K562 (cell line): ENCODE measurements around the gene SYNJ2. TPM values are rescaled to one million over a fixed set of nuclear protein-coding genes. Genes with fewer than 3 reads are reported as not detected.

Experiments used
- ATAC-seq: fragments of 200-7000 bp; cut with Tn5 transposase; 3 replicates; pipeline ENCODE4 v1.9.1; 2020; ENCODE audit warnings: moderate library complexity
- BruUV-seq: library from RNA; stranded (reverse); fragments of 400-500 nt; replicated peaks from 2 replicates; lab custom pipeline; 2021; lab: Mats Ljungman, UMichigan
- CTCF ChIA-PET: fragments of 300-600 bp; formaldehyde crosslinking; extraction: SDS; loops from one replicate; lab custom pipeline; 2021; ENCODE audit warnings: low intra/inter-chr PET ratio; lab: Yijun Ruan, JAX
- POLR2A ChIA-PET: fragments of 300-600, 350-650 bp; sonication (Branson Sonifier 250); formaldehyde crosslinking; extraction: SDS; loops from one replicate; lab custom pipeline; 2021; ENCODE audit warnings: antibody characterized with exemption, inconsistent platforms; lab: Yijun Ruan, JAX
- DNase-seq, 4 experiments: peaks; one replicate each; pipeline versions ENCODE4 v3.0.0 to v3.0.0-alpha.2; 2011 to 2018; ENCODE audit warnings: low spot score in 3 of 4, mixed read lengths in 3 of 4; ENCODE audit errors: extremely low read depth in 1 of 4
- FAIRE-seq: peaks from 2 replicates; lab custom pipeline; 2011; peaks lifted over from hg19 to GRCh38; lab: Jason Lieb, UNC
- H2AFZ ChIP-seq: 2 replicates; pipeline ENCODE4 v1.6.0; 2011; ENCODE audit warnings: low read depth, low read length, control low read depth, inconsistent platforms
- H3K27ac ChIP-seq: fragments of 200-600 bp; 3 replicates; pipeline ENCODE4 v1.8.0; 2011; ENCODE audit warnings: low read depth, mild to moderate bottlenecking, control low read depth, inconsistent platforms, low read length, moderate library complexity, mixed read lengths; ENCODE audit errors: extremely low read depth
- H3K27me3 ChIP-seq, 2 experiments: fragments of 300-600 bp in 1 of 2; 2 replicates in 1 of 2; 3 replicates in 1 of 2; pipeline versions ENCODE4 v1.6.0 to v1.8.0; 2011; ENCODE audit warnings: inconsistent platforms in 2 of 2, low read length in 2 of 2, mild to moderate bottlenecking in 1 of 2, mixed read lengths in 1 of 2, moderate library complexity in 1 of 2; ENCODE audit not compliant: control insufficient read depth in 2 of 2, insufficient read depth in 2 of 2
- H3K36me3 ChIP-seq: fragments of 300-600 bp; 3 replicates; pipeline ENCODE4 v1.8.0; 2011; ENCODE audit warnings: mild to moderate bottlenecking, low read length, inconsistent platforms; ENCODE audit not compliant: control insufficient read depth, insufficient read depth
- H3K4me1 ChIP-seq, 2 experiments: fragments of 200-600 bp in 1 of 2; replicated peaks in 1 of 2; 2 replicates in 1 of 2; 3 replicates in 1 of 2; pipeline versions ENCODE4 v1.5.1 to v1.8.0; 2011; ENCODE audit warnings: inconsistent platforms in 2 of 2, low read length in 2 of 2, mild to moderate bottlenecking in 1 of 2, mixed read lengths in 1 of 2, moderate library complexity in 1 of 2; ENCODE audit not compliant: control insufficient read depth in 2 of 2, insufficient read depth in 2 of 2
- H3K4me2 ChIP-seq: 2 replicates; pipeline ENCODE4 v1.6.1; 2011; ENCODE audit warnings: low read length, control low read depth, inconsistent platforms, mixed read lengths; ENCODE audit not compliant: insufficient read depth
- H3K4me3 ChIP-seq: fragments of 200-600 bp; sonication (generic), shearing (Covaris generic); 2 replicates; pipeline ENCODE4 v1.5.1; 2016; ENCODE audit warnings: control low read depth, inconsistent platforms
- H3K79me2 ChIP-seq: fragments of 200-600 bp; 3 replicates; pipeline ENCODE4 v1.8.0; 2011; ENCODE audit warnings: low read length, inconsistent platforms; ENCODE audit not compliant: control insufficient read depth, insufficient read depth
- H3K9ac ChIP-seq, 2 experiments: 2 replicates each; pipeline versions ENCODE4 v1.6.0 to v1.6.1; 2011; ENCODE audit warnings: low read depth in 2 of 2, low read length in 2 of 2, control low read depth in 1 of 2, inconsistent platforms in 1 of 2, mild to moderate bottlenecking in 1 of 2, mixed read lengths in 1 of 2; ENCODE audit not compliant: insufficient read depth in 1 of 2
- H3K9me1 ChIP-seq: one replicate; pipeline ENCODE4 v1.6.0; 2011; ENCODE audit warnings: inconsistent platforms, mild to moderate bottlenecking, low read length, moderate library complexity; ENCODE audit not compliant: control insufficient read depth, insufficient read depth
- H3K9me3 ChIP-seq: replicated peaks from 2 replicates; pipeline ENCODE4 v1.5.1; 2011; ENCODE audit warnings: low read depth, low read length, inconsistent platforms; ENCODE audit not compliant: control insufficient read depth, insufficient read depth
- H4K20me1 ChIP-seq: replicated peaks from 2 replicates; pipeline ENCODE4 v1.6.1; 2011; ENCODE audit warnings: low read length, inconsistent platforms, mixed read lengths; ENCODE audit not compliant: control insufficient read depth, insufficient read depth
- DEAF1 ChIP-seq: fragments of 450-650 bp; formaldehyde crosslinking; IDR thresholded peaks from 2 replicates; pipeline ENCODE4 v1.4.0; 2020; ENCODE audit warnings: mild to moderate bottlenecking, moderate library complexity
- EGR1 ChIP-seq: fragments of 450-650 bp; conservative IDR thresholded peaks from 2 replicates; pipeline ENCODE4 v1.6.1; 2017; ENCODE audit warnings: mild to moderate bottlenecking
- ESRRA ChIP-seq: fragments of 450-650 bp; IDR thresholded peaks from 2 replicates; pipeline ENCODE4 v1.6.1; 2014; ENCODE audit warnings: low read depth, mild to moderate bottlenecking, moderate library complexity, borderline replicate concordance
- MCM5 ChIP-seq: fragments of 450-650 bp; IDR thresholded peaks from 2 replicates; pipeline ENCODE4 v1.6.1; 2016; ENCODE audit warnings: low read depth
- RBM17 ChIP-seq: fragments of 200-400 bp; formaldehyde crosslinking; IDR thresholded peaks from 2 replicates; pipeline ENCODE4 v1.6.1; 2017; ENCODE audit warnings: low read depth, mild to moderate bottlenecking, low read length, borderline replicate concordance
- SFPQ ChIP-seq: fragments of 200-400 bp; formaldehyde crosslinking; IDR thresholded peaks from 2 replicates; pipeline ENCODE4 v1.6.1; 2017; ENCODE audit warnings: mild to moderate bottlenecking, low read depth, low read length, moderate library complexity
- SMAD3 ChIP-seq: fragments of 450-650 bp; formaldehyde crosslinking; conservative IDR thresholded peaks from 2 replicates; pipeline ENCODE4 v1.4.0; 2020; ENCODE audit warnings: mild to moderate bottlenecking
- SP1 ChIP-seq: sonication (generic); formaldehyde crosslinking; IDR thresholded peaks from 2 replicates; pipeline ENCODE4 v1.8.1; 2022; ENCODE audit warnings: mild to moderate bottlenecking, missing genetic modification reagents
- U2AF2 ChIP-seq: fragments of 200-400 bp; formaldehyde crosslinking; optimal IDR thresholded peaks from 2 replicates; pipeline ENCODE3; 2017; ENCODE audit warnings: low read depth, mild to moderate bottlenecking, low read length
- ZNF121 ChIP-seq: sonication (generic); formaldehyde crosslinking; conservative IDR thresholded peaks from 2 replicates; pipeline ENCODE4 v1.8.0; 2022; ENCODE audit warnings: missing genetic modification reagents
- ZNF253 ChIP-seq: fragments of 250-450 bp; sonication (Bioruptor Pico); conservative IDR thresholded peaks from 2 replicates; pipeline ENCODE4 v1.6.1; 2021; ENCODE audit warnings: mild to moderate bottlenecking
- ZNF324 ChIP-seq: fragments of 250-450 bp; sonication (Bioruptor Pico); IDR thresholded peaks from 2 replicates; pipeline ENCODE4 v1.4.0; 2020; ENCODE audit warnings: mild to moderate bottlenecking
- ZNF740 ChIP-seq, 3 experiments: fragments of 200-800 bp in 1 of 3; sonication (Bioruptor generic) in 1 of 3; sonication (generic) in 1 of 3; formaldehyde crosslinking in 1 of 3; IDR thresholded peaks; 2 replicates each; pipeline versions ENCODE4 v1.6.1 to v1.8.0; 2016 to 2022; ENCODE audit warnings: mild to moderate bottlenecking in 2 of 3, missing compliant biosample characterization in 2 of 3, missing genetic modification characterization in 2 of 3, missing genetic modification reagents in 1 of 3
- WGBS: fragments of 100-300 bp; shearing (Covaris generic); methylation state at CpG from one replicate; pipeline ENCODE4 v1.1.6; 2016; ENCODE audit warnings: low coverage, mixed read lengths; ENCODE audit not compliant: insufficient coverage; ENCODE audit errors: missing lambda C conversion rate; 5-methylcytosine and 5-hydroxymethylcytosine counted together
- in situ Hi-C: fragments of 300-500 bp; cut with MboI; formaldehyde crosslinking; loops from 4 replicates; pipeline ENCODE4 v1.15.0; 2018; ENCODE audit warnings: inconsistent platforms, mixed read lengths
- intact Hi-C: fragments of 100-400 bp; cut with micrococcal nuclease; formaldehyde crosslinking; loops from 2 replicates; pipeline ENCODE4 v1.14.2; 2022
- polyA plus RNA-seq, 8 experiments: library from polyadenylated mRNA; depleted of rRNA in 4 of 8; stranded (reverse) in 5 of 8; unstranded in 3 of 8; fragments of >200 nt; fragmentation: Nextera tagmentation in 2 of 8; fragmentation: Illumina TruSeq in 1 of 8; extraction: Ambion mirVana in 2 of 8; extraction: Trizol in 1 of 8; gene quantifications; 2 replicates each; pipeline versions ENCODE4 v1.2.1 to v1.2.3, GENCODE V29; 2011 to 2014; ENCODE audit warnings: inconsistent platforms in 1 of 8, missing spikeins in 1 of 8
- total RNA-seq, 7 experiments: library from RNA; depleted of rRNA in 6 of 7; stranded (reverse); fragments of >200 nt in 6 of 7; fragmentation: Illumina TruSeq in 2 of 7; extraction: Trizol in 2 of 7; gene quantifications; 2 replicates each; pipeline versions ENCODE4 v1.2.1 to v1.2.3, GENCODE V29; 2011 to 2021; ENCODE audit warnings: low replicate concordance in 1 of 7
- TF ChIP-seq, protein P1 (sequence below): IDR thresholded peaks from 3 replicates; pipeline ENCODE4 v1.6.1; 2011; ENCODE audit warnings: borderline replicate concordance, mild to moderate bottlenecking, moderate library complexity; ENCODE audit not compliant: insufficient read length; ENCODE audit errors: extremely low read depth

The SYNJ2 gene
- total and polyA plus RNA-seq, 9 of the 15 experiments (the other 6 are each of a cell fraction or from before 2014, with no cell fraction given) = 3.0 to 27.7 (median 17.8) TPM

- Histone ChIP-seq H2AFZ (no peak overlapping the region), H4K20me1 (no peaks in the 10 kb centered on the region; the same call in 1 of the 2 replicates), H3K4me1 (peaks cover 6 to 13% of the 10 kb centered on the region in 2 experiments; a peak in 4 of 5 replicates), H3K27ac (no peak overlapping the region), H3K4me2 (no peak overlapping the region), H3K36me3 (no peaks in the 10 kb centered on the region), H3K79me2 (no peaks in the 10 kb centered on the region), H3K4me3 (no peak overlapping the region), H3K9ac (no peak overlapping the region), H3K9me3 (peaks cover 9% of the 10 kb centered on the region; the same call in 1 of the 2 replicates), H3K9me1 (no peaks in the 10 kb centered on the region), H3K27me3 (peaks cover 9 to 24% of the 10 kb centered on the region in 2 experiments; a peak in 3 of 5 replicates)
- CTCF ChIA-PET = no interaction called here
- no peak for DNase-seq
- no peak for FAIRE-seq
- intact Hi-C loops = no loop called here
- 40% methylated on average over 12 of the region's 12 CpGs for WGBS
- ATAC-seq = no peak
- in situ Hi-C loops = no loop called here
- BruUV-seq = no TSS peak
- POLR2A ChIA-PET = interaction anchor here (0.6 to 1.2 kb wide), 2 partner anchors 9 to 13 kb away, joined by 4 to 5 read pairs; no protein-coding TSS in a partner anchor
- TF ChIP-seq ZNF253 (CRISPR knock-in tag) (no peak), ZNF324 (no peak), SFPQ (no peak), EGR1 (no peak), ZNF121 (no peak), DEAF1 (no peak), U2AF2 (no peak), ZNF740 (CRISPR knock-in tag; IDR thresholded peaks at IDR 0.05) (no peak), ZNF740 (tag; IDR thresholded peaks at IDR 0.05) (no peak), SMAD3 (CRISPR knock-in tag) (no peak), ESRRA (no peak), SP1 (CRISPR knock-in tag) (no peak), RBM17 (no peak), MCM5 (no peak)
- TF ChIP-seq, protein P1, sequence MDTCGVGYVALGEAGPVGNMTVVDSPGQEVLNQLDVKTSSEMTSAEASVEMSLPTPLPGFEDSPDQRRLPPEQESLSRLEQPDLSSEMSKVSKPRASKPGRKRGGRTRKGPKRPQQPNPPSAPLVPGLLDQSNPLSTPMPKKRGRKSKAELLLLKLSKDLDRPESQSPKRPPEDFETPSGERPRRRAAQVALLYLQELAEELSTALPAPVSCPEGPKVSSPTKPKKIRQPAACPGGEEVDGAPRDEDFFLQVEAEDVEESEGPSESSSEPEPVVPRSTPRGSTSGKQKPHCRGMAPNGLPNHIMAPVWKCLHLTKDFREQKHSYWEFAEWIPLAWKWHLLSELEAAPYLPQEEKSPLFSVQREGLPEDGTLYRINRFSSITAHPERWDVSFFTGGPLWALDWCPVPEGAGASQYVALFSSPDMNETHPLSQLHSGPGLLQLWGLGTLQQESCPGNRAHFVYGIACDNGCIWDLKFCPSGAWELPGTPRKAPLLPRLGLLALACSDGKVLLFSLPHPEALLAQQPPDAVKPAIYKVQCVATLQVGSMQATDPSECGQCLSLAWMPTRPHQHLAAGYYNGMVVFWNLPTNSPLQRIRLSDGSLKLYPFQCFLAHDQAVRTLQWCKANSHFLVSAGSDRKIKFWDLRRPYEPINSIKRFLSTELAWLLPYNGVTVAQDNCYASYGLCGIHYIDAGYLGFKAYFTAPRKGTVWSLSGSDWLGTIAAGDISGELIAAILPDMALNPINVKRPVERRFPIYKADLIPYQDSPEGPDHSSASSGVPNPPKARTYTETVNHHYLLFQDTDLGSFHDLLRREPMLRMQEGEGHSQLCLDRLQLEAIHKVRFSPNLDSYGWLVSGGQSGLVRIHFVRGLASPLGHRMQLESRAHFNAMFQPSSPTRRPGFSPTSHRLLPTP = no peak
These were observed 25.4 kb upstream of the SYNJ2 start for GRCh38 chr6:157956171-157956730.
